Subcutaneous abdominal adipose tissue (tissue), 5 donors: ENCODE measurements around the gene UBE2Q2.
"Not testable (repeated sequence)": the region's sequence is repeated elsewhere in the genome, so short reads cannot be mapped to it uniquely, and the experiment has no call there.

Experiments
- H3K27ac ChIP-seq: one replicate; pipeline ENCODE4 v1.7.0; 2013; ENCODE audit warnings: low read depth, mild to moderate bottlenecking, inconsistent platforms, low read length, moderate library complexity
- H3K27me3 ChIP-seq, 5 donors: one replicate each; pipeline ENCODE4 v1.7.0; 2013; ENCODE audit warnings: low read length in 5 of 5, inconsistent platforms in 1 of 5; ENCODE audit not compliant: control insufficient read depth in 5 of 5, insufficient read depth in 4 of 5
- H3K36me3 ChIP-seq, 5 donors: one replicate each; pipeline ENCODE4 v1.7.0; 2013; ENCODE audit warnings: low read length in 5 of 5; ENCODE audit not compliant: control insufficient read depth in 5 of 5, insufficient read depth in 5 of 5
- H3K4me1 ChIP-seq, 5 donors: one replicate each; pipeline ENCODE4 v1.7.0; 2013; ENCODE audit warnings: low read length in 5 of 5, mild to moderate bottlenecking in 3 of 5, moderate library complexity in 1 of 5; ENCODE audit not compliant: control insufficient read depth in 5 of 5, insufficient read depth in 5 of 5
- H3K4me3 ChIP-seq, 5 donors: one replicate each; pipeline ENCODE4 v1.7.0; 2013; ENCODE audit warnings: low read length in 5 of 5, low read depth in 1 of 5
- H3K9ac ChIP-seq, 5 donors: one replicate each; pipeline ENCODE4 v1.7.0; 2013; ENCODE audit warnings: low read length in 5 of 5, mild to moderate bottlenecking in 4 of 5, moderate library complexity in 3 of 5
- H3K9me3 ChIP-seq, 5 donors: one replicate each; pipeline ENCODE4 v1.7.0; 2013; ENCODE audit warnings: low read length in 5 of 5; ENCODE audit not compliant: control insufficient read depth in 5 of 5
- donor health status: healthy.
- donor health status: healthy.
- donor health status: healthy.
- donor health status: healthy.
- donor health status: healthy.

Gene UBE2Q2

GRCh38 chr15:75862796-75863195 lies 19.5 kb downstream of the UBE2Q2 start:
- no peak overlapping the region for H3K4me3 ChIP-seq

GRCh38 chr15:75864213-75865059 lies 21.2 kb downstream of the UBE2Q2 start:
- H3K27ac ChIP-seq, result no peak overlapping the region
- H3K9me3 ChIP-seq, result no peaks in the 10 kb centered on the region
- H3K9ac ChIP-seq, result no peak overlapping the region
- no peaks in the 10 kb centered on the region for H3K27me3 ChIP-seq
- H3K4me3 ChIP-seq, result no peak overlapping the region
- peaks cover 2 to 13% (median 6%) of the 10 kb centered on the region in 5 donors for H3K36me3 ChIP-seq
- H3K4me1 ChIP-seq, result peaks cover 0 to 14% (median 0%) of the 10 kb centered on the region in 5 donors

More at GRCh38 chr15:75862796-75863195, 19.5 kb downstream of the UBE2Q2 start:
- H3K36me3 ChIP-seq, result peaks cover 0 to 17% (median 5%) of the 10 kb centered on the region in 5 donors
- no peaks in the 10 kb centered on the region for H3K27me3 ChIP-seq
- peaks cover 0 to 16% (median 0%) of the 10 kb centered on the region in 5 donors for H3K4me1 ChIP-seq
- H3K9me3 ChIP-seq, result no peaks in the 10 kb centered on the region
- H3K27ac ChIP-seq, result no peak overlapping the region
- no peak overlapping the region for H3K9ac ChIP-seq

GRCh38 chr15:75866045-75866444 lies 22.8 kb downstream of the UBE2Q2 start:
- not testable (repeated sequence) for H3K9ac ChIP-seq, H3K4me3 ChIP-seq, H3K4me1 ChIP-seq, H3K9me3 ChIP-seq, H3K27ac ChIP-seq, H3K27me3 ChIP-seq
- peaks cover 6 to 15% (median 12%) of the 10 kb centered on the region in 5 donors for H3K36me3 ChIP-seq

- no peaks in the 10 kb centered on the region for H3K9me3 ChIP-seq
- H3K9ac ChIP-seq, result no peak overlapping the region
- H3K27ac ChIP-seq, result no peak overlapping the region
- H3K4me1 ChIP-seq, result peaks cover 0 to 10% (median 0%) of the 10 kb centered on the region in 5 donors
- no peaks in the 10 kb centered on the region for H3K27me3 ChIP-seq
- H3K4me3 ChIP-seq, result no peak overlapping the region
- H3K36me3 ChIP-seq, result peaks cover 6 to 11% (median 10%) of the 10 kb centered on the region in 5 donors
These were observed 23.7 kb downstream of the UBE2Q2 start for GRCh38 chr15:75866916-75867315.

- Histone ChIP-seq H3K27ac (no peak overlapping the region), H3K27me3 (no peaks in the 10 kb centered on the region), H3K9ac (no peak overlapping the region)
These were observed 24.2 kb downstream of the UBE2Q2 start for GRCh38 chr15:75867449-75867848.

GRCh38 chr15:75868019-75868418 lies 24.8 kb downstream of the UBE2Q2 start:
- H3K4me3 ChIP-seq, result no peak overlapping the region
- H3K4me1 ChIP-seq, result peaks cover 0 to 10% (median 0%) of the 10 kb centered on the region in 5 donors
- no peak overlapping the region for H3K27ac ChIP-seq
- no peaks in the 10 kb centered on the region for H3K9me3 ChIP-seq
- no peaks in the 10 kb centered on the region for H3K27me3 ChIP-seq
- no peak overlapping the region for H3K9ac ChIP-seq
- peaks cover 6 to 11% (median 9%) of the 10 kb centered on the region in 5 donors for H3K36me3 ChIP-seq

More at GRCh38 chr15:75867449-75867848, 24.2 kb downstream of the UBE2Q2 start:
- Histone ChIP-seq H3K4me1 (peaks cover 0 to 10% (median 0%) of the 10 kb centered on the region in 5 donors), H3K36me3 (peaks cover 6 to 11% (median 9%) of the 10 kb centered on the region in 5 donors), H3K9me3 (no peaks in the 10 kb centered on the region), H3K4me3 (no peak overlapping the region)

- no peak overlapping the region for H3K27ac ChIP-seq
- no peaks in the 10 kb centered on the region for H3K9me3 ChIP-seq
- H3K27me3 ChIP-seq, result no peaks in the 10 kb centered on the region
- peaks cover 14 to 21% (median 18%) of the 10 kb centered on the region in 5 donors for H3K36me3 ChIP-seq
- no peak overlapping the region for H3K9ac ChIP-seq
- H3K4me1 ChIP-seq, result peaks cover 0 to 10% (median 0%) of the 10 kb centered on the region in 5 donors
- no peak overlapping the region for H3K4me3 ChIP-seq
These were observed 26.2 kb downstream of the UBE2Q2 start for GRCh38 chr15:75869446-75869845.

- H3K36me3 ChIP-seq, result peaks cover 14 to 25% (median 22%) of the 10 kb centered on the region in 5 donors
- H3K9ac ChIP-seq, H3K27ac ChIP-seq, H3K9me3 ChIP-seq, H3K4me3 ChIP-seq, H3K27me3 ChIP-seq, H3K4me1 ChIP-seq: not testable (repeated sequence)
These were observed 28.3 kb downstream of the UBE2Q2 start for GRCh38 chr15:75871589-75871988.

- no peaks in the 10 kb centered on the region for H3K9me3 ChIP-seq
- no peak overlapping the region for H3K9ac ChIP-seq
- peaks cover 0 to 3% (median 0%) of the 10 kb centered on the region in 5 donors for H3K4me1 ChIP-seq
- H3K4me3 ChIP-seq, result no peak overlapping the region
- no peaks in the 10 kb centered on the region for H3K27me3 ChIP-seq
- H3K36me3 ChIP-seq, result peaks cover 14 to 28% (median 22%) of the 10 kb centered on the region in 5 donors
- no peak overlapping the region for H3K27ac ChIP-seq
These were observed 29.2 kb downstream of the UBE2Q2 start for GRCh38 chr15:75872403-75872990.

GRCh38 chr15:75884041-75884440 lies 40.8 kb downstream of the UBE2Q2 start:
- H3K9me3 ChIP-seq, result no peaks in the 10 kb centered on the region
- peaks cover 5 to 22% (median 16%) of the 10 kb centered on the region in 5 donors for H3K36me3 ChIP-seq
- H3K27ac ChIP-seq, result no peak overlapping the region
- H3K27me3 ChIP-seq, result no peaks in the 10 kb centered on the region
- no peak overlapping the region for H3K4me3 ChIP-seq
- H3K9ac ChIP-seq, result no peak overlapping the region
- H3K4me1 ChIP-seq, result no peaks in the 10 kb centered on the region
